GM18858 (cell line): ENCODE measurements around the gene ZDHHC17.
"Not testable (repeated sequence)": the region's sequence is repeated elsewhere in the genome, so short reads cannot be mapped to it uniquely, and the experiment has no call there.

ENCODE experiments used
- ATAC-seq: cut with Tn5 transposase; IDR thresholded peaks from one replicate; pipeline ENCODE4 v1.9.1; 2021; ENCODE audit not compliant: unreplicated experiment

Gene ZDHHC17

GRCh38 chr12:76765598-76765997 is 1.7 kb downstream of the ZDHHC17 start:
- no peak for ATAC-seq

GRCh38 chr12:76766161-76766560 is 2.2 kb downstream of the ZDHHC17 start:
- ATAC-seq, result no peak

- ATAC-seq, result no peak
These were observed 4.7 kb downstream of the ZDHHC17 start for GRCh38 chr12:76768576-76768975.

GRCh38 chr12:76777765-76778216 is 13.9 kb downstream of the ZDHHC17 start:
- peak; percentile 100 for ATAC-seq

- ATAC-seq, result no peak
These were observed 14.4 kb downstream of the ZDHHC17 start for GRCh38 chr12:76778364-76778763.

GRCh38 chr12:76779310-76779709 is 15.4 kb downstream of the ZDHHC17 start:
- not testable (repeated sequence) for ATAC-seq

GRCh38 chr12:76781321-76781720 is 17.4 kb downstream of the ZDHHC17 start:
- no peak for ATAC-seq

- no peak for ATAC-seq
These were observed 18.6 kb downstream of the ZDHHC17 start for GRCh38 chr12:76782526-76782925.

GRCh38 chr12:76784600-76785051 is 20.7 kb downstream of the ZDHHC17 start:
- ATAC-seq, result no peak

- no peak for ATAC-seq
These were observed 21.5 kb downstream of the ZDHHC17 start for GRCh38 chr12:76785407-76785806.

- ATAC-seq, result no peak
These were observed 23.1 kb downstream of the ZDHHC17 start for GRCh38 chr12:76786986-76787385.

- no peak for ATAC-seq
These were observed 23.8 kb downstream of the ZDHHC17 start for GRCh38 chr12:76787689-76788088.

GRCh38 chr12:76789335-76790050 is 25.6 kb downstream of the ZDHHC17 start:
- ATAC-seq, result no peak

- ATAC-seq, result no peak
These were observed 26.9 kb downstream of the ZDHHC17 start for GRCh38 chr12:76790564-76791552.

- ATAC-seq, result no peak
These were observed 28.9 kb downstream of the ZDHHC17 start for GRCh38 chr12:76792828-76793227.

GRCh38 chr12:76798864-76799263 is 34.9 kb downstream of the ZDHHC17 start:
- no peak for ATAC-seq

- ATAC-seq, result no peak
These were observed 35.4 kb downstream of the ZDHHC17 start for GRCh38 chr12:76799362-76799761.

- no peak for ATAC-seq
These were observed 38.1 kb downstream of the ZDHHC17 start for GRCh38 chr12:76802060-76802459.

GRCh38 chr12:76804435-76804976 is 40.6 kb downstream of the ZDHHC17 start:
- no peak for ATAC-seq

GRCh38 chr12:76810671-76811419 is 46.9 kb downstream of the ZDHHC17 start:
- ATAC-seq, result no peak

- no peak for ATAC-seq
These were observed 48.1 kb downstream of the ZDHHC17 start for GRCh38 chr12:76811976-76812375.
